ENCODE results near the gene LRRC8B.

GRCh38 chr1:89567797-89568196 lies 43.2 kb downstream of the LRRC8B start:
- TF ChIP-seq CTCF (conservative IDR thresholded peaks at IDR 0.05; ENCODE audit: low read length) (no peak), EZH2phosphoT487 (IDR thresholded peaks at IDR 0.05; ENCODE audit: borderline replicate concordance) (no peak)

All from Loucy (cell line).